CD4-positive, alpha-beta T cell treated with Interleukin-4 for 4 hours (primary cell): ENCODE data around the gene PREP.

Experiments used
- DNase-seq: peaks from one replicate; pipeline ENCODE4 v3.0.0-alpha.2; 2020

The PREP gene

DNA sequence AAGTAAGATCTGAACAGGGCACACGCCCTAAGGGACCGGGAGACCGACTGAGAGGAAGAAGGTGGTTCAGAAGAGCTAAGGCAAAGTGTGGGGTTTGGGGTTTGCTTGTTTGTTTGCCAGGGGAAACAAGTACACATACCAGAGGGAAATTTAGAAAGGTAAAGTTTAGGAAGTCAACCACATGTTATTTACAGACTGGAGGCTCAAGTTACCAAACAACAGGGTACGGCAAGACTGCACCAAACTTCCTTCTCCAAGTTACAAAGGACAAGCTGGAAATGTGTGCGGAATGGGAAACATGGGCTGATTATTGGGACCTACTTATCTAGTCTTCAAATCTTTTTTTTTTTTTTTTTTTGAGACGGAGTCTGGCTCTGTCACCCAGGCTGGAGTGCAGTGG lies 11.2 kb downstream of the PREP start:
- no peak for DNase-seq

DNA sequence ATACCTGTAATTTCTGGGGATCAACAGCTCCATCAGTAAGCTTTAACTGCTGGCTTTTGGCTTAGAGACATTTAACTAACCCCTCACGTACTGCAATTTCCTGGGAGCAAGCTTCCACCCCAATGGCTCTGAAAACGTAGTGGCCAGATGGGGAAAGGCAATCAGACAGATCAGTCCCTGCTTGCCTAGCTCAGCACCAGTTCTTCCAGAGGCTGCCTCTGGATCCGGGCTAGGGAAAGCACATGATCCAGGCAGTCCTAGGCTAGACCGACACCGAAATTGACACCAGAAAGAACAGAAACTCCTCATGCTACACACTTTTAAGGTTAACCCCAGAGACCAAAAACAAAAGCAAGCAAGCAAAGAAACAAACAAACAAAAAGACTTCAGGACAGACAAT lies 13.3 kb downstream of the PREP start:
- DNase-seq = no peak

DNA sequence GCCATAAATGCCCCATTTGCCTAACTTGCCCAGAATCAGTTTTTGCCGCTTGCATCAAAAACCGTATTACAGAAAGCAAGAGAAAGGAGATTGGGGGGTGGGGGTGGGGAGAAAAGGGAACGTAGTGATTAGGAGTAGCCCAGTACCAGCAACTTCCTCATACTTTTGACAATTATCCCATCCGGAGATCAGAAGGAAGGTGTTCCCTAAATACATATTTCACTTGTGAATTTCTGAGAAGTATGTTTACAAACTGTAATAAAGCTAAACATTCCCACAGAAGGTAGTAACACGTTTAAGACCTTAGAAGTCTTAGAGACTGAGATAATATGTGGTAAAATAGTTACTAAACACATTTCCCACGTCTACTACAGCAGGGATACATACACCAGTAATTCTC lies 14.5 kb downstream of the PREP start:
- DNase-seq = no peak

DNA sequence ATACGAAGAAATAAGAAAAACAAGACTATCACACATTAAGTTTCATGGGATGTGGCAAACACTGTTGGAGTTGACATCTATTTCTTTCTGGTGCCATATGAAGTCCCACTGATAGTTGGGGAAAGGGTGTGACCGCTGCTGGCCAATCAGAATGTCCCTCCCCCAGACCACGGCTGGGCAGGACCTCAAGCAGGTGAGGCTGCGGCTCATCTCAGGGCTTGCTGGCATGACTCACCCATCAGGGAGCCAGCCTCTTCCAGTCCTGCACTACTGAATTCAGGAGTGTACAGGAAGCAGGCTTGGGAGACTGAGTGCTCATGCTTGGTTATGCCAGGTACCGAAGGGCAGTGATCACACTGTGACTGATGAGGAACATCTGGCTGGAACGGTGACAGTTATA lies 18.9 kb downstream of the PREP start:
- DNase-seq = no peak

DNA sequence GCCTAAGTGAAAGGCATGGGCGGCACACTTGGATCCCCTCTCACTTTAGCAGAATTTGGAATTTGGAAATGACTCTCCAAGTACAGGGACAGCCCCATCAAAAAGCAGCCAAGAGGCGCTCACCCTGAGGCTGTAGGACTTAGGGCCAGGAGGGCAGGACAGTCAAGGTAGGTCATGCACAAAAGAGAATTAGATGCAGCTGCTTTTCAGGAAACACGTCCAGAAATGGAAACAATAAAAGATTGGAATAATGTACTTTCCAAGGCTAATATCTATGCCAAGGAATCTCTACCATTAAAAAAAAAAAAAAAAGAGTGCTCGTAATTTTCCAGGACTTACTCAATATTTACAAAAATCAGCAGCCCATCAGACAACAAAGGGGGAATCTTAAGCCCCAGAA lies 19.9 kb downstream of the PREP start:
- no peak for DNase-seq

DNA sequence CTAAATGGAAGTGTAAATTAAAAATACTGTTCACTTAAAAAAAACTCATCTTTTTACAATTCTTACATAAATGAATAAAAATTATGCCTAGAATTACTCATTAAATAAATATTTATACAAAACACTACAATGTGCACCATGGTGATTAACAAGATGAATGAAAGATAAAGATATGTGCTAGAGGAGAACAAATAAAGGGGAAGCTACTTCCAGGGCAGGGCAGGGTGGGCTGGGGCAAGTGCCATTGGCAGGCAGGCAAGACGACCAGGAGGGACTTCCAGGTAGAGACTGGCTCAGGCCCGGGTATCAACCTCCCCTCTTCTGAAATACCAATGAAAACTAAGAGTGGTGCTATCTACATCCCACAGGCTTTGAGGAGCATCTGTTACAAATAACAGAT lies 20.4 kb downstream of the PREP start:
- no peak for DNase-seq

DNA sequence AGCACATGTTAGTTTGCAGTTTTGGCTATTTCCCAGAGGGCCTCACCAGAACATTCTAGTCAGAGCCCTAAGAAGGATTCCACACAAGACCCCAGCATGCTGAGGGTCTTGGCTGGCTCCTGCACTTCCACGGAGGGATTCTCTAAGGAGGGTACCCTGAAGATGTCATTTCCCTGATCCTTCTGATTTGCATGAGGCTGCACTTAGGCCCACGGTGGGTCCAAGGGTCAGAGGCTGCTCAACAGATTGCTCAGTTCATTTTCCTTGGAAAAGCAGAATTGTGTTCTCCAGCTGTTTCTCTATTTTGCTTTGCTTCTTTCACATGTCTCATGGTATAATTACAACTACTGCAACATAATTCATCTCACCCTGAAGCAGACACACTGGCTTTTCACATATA lies 22.2 kb downstream of the PREP start:
- no peak for DNase-seq

DNA sequence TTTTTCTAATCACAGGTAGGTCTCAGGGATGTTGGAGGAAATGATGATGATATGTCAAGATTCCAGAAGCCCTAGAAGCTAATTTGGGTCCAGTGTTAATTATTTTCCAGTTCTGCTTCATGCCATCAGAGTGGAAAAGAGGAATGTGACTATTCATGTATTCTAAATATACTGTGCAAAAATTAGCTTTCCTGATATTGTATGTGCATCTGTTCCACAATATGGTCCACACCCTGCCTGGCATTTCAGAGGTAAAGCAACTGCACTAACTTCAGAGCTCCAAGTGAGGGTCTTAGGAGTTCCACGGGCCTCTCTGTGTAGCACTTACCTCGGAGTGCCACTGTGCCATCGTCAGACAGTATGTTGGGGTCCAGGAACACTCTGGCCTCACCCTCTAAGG lies 27.1 kb downstream of the PREP start:
- no peak for DNase-seq

DNA sequence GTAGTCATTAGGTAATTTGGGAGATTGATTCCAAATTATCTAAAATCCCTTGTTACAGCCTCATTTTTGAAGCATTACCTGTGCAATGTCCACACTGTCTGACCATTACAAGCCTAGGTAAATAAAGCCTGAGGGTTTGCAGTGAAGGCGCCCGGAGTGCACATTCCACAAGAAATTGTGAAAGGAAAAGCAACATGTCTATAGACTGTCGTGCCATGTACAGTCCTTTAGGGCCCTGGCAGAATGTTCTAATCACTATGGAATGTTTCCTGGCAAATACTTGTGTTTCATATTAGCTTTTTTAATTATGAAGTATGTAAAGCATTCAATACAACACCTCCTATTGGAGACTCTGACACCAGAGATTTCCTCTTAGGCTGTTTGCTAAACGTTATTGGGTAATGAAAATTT lies 28.9 kb downstream of the PREP start:
- no peak for DNase-seq

DNA sequence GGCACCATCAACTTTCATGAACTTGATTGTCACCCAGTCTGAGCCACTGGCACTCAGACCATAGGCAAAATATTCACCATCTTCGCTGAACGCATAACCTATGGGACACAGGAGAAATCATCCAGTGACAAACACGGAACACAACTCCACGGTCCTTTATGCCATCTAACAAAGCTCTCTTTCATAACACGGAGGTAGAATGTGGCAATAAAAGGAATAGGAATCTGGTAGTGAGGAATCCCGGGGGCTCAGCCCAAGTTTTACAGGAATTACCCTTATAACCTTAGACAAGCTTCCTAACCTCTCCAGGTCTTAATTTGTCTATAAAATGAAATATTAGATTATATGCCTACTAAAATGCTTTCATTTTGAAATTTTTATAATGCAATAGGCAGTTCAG lies 29.4 kb downstream of the PREP start:
- DNase-seq = no peak

DNA sequence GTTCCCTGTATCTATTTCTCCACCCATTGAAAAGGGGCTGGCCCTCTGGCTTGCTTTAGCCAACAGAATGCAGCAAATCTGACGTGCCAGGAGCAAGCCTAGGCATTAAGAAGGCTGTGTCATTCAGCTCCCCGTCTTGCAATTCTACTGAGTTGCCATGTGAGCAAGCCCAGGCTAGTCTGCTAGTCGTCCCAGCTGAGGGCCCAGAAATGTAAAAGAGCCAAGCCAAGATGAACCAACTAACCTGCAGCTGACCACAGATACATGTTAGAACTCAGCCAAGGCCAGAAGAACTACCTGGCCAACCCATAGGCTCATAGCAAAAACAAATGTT lies 30.1 kb downstream of the PREP start:
- DNase-seq = no peak

DNA sequence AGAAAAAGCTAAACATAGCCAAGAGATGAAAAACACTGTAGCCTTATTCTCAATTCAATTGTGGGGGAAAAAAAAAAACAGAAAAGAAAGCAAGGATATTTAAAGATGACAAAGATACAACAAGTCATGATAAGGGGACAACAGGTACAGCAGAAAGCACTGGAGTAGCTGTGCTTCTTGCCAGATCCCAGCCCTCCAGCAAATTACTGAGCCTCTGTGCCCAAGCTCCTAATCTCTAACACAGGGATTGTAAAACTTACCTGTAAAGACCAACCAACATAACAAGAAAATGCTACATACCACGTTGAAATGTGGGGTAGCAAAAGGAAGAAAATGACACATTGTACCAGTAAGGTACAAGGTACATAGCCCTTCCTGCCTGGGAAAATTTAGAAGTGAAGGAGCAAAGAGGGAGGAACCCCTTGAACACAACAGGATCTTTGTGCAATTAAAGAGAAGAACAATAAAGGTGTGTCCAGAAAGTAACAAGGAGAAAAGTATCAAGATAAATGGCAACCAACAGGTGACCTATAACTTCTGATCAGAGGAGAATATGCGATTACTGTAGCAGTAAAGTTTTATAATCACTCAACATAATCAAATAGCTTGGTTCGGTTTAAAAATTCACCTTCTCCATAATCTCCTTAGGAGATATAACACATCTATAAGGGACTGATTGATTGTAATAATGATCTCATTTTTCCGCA lies 30.6 kb downstream of the PREP start:
- no peak for DNase-seq

DNA sequence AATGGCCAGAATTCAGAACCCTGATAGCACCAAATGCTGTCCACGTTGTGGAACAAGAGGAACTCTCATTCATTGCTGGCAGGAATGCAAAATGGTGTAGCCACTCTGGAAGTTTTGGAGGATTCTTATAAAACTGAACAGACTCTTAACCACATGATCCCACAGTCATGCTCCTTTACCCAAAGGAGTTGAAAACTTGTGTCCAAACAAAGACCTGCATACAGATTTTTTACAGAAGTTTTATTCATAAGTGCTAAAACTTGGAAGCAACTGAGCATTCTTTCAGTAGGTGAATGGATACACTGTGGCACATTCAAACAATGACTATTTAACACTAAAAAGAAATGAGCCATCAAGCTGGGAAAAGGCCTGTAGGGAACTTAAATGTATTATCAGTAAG lies 32.5 kb downstream of the PREP start:
- no peak for DNase-seq

DNA sequence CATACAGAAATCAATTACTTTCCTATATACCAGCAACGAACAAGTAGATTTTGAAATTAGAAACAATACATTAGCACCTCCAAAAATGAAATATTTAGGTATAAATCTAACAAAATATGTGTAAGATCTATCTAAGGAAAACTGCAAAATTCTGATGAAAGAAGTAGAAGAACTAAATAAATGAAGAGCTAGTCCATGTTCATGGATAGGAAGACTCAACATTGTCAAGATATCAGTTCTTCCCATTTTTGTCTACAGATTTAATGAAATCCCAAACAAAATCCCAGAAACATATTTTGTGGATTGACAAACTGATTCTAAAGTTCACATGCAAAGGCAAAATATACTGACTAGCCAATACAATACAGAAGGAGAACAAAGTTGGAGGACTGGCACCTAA lies 33.7 kb downstream of the PREP start:
- no peak for DNase-seq

DNA sequence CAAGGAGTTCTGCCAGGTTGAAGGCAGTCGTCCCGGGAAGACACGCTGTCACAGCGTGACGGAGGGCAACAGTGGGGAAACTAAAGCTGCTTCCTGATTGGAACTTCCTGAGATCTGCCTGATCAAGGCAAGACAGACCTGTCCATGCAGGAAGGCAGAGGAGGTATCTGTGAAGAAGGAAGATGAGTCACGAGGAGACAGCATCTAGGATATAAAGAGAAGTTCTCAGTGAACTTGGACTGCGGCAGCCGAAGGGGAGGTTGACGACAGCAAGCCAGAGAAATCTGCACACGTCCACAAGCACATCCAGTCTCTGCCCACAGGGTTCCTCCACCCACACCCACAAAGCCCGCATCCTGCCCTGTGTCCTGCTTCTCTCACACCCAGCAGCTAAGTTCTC lies 38.6 kb downstream of the PREP start:
- DNase-seq = no peak

DNA sequence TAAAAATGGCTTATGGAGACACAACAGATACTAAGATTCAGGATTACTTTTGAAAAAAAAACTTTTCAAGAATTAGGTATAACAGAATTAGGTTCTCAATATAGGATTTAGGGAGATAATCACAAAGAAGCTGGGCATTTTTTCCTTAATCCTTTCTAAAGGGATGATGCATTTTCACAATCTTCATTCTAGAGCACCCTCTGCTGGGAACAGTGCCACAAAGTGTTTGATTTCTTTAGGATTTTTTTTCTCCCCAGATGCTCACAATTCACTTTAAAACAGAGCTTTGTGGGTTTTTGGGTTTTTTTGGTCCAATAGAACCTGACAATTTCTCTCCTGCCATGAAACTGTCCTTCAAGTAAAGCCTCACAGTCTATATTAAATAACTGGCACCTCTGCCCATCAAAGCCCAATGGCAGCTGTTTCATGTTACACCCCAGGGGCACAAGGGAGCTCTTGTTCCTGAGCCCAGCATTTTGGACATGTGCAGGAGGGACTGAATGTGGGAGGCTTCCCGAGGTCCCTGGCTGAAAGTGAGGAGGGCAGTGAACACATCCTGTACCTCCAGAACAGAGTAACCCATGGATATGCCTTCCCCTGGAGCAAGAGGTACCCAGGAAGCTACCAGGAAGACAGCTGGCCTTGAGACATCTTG lies 39.7 kb downstream of the PREP start:
- no peak for DNase-seq

DNA sequence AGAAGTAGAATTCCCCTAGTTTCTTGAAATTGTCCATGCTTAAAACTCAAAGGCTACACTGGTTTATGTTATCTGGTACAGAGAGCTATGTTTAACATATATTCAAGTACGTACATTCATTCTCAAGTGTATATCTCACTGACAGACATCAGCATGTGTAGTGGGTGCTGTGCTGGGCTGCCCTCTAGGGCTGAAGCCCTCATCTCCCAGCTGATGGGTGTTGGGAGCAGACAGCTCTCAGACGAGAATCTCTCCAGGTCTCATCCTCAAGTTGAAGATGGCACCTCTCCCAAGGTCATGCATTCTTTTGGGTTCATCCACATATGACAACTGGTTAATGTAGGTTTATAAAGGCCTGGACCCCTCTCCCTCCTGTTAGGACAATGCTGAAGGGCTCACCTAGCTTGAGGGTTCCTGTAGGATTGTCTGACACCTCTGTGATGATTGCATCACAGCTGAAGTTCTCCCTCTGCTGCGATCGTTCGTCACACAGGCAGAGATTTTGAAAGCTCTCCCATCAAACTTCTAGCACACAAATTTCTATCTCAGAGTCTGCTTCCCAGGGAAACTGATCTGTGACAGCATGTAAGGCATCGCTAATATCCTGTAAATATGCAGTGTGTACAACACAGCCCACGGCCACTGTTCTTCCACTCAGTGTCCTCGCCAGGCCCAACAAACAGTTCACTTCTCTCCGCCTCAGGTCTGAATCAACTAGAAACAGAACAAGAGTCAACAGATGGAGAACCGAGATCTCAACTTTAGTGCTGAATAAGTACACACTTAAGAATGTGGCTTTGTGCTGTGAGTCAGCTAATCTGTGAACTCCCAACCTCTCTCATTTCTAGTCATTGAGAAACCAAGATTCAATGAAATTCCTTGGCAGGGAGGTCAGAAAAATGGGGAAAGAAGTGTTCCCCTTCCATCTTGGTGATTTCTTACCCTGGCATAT lies 43.2 kb downstream of the PREP start:
- no peak for DNase-seq

DNA sequence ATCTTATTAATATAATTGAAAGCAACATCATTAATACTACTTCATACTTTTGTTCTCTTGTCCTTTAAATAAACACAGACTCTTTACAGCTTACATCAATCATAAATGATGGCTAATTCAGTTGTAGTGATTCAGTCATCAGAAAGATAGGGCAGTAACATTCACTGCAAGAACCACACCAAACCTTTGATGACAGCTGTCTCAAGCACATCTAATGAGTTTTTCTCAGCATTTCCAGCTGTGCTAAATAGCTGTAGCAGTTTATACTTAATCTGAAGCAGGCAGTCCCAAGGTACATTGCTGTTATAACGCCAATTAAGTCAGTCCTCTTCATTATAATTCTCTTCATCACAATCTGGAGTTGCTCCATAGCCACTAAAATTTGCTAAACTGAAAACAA lies 45.7 kb downstream of the PREP start:
- DNase-seq = no peak

DNA sequence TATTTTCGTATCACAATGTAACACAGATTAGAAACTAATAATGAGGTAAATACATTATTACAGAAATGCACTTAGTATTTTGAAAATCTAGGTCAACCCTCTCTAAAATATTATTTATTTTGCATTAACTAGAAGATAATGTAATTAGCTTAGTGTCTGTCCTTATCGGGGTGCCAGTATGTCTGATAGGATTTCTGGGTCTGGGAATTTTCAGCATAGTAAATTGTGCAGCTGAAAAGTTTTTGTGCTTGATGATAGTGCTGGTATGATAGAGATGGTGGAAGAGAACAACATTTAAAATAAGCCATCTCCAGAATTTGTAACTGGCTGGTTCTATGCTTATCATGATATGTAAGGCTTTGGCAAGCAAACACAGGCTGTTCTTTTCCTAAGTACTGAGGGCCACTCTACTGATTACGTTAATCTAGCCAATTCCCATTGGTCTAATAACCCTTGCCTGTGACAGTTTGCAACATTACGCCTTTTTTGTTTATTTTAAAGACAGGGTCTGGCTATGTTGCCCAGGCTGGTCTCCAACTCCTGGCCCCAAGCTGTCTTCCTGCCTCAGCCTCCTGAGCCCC lies 50.8 kb downstream of the PREP start:
- no peak for DNase-seq

DNA sequence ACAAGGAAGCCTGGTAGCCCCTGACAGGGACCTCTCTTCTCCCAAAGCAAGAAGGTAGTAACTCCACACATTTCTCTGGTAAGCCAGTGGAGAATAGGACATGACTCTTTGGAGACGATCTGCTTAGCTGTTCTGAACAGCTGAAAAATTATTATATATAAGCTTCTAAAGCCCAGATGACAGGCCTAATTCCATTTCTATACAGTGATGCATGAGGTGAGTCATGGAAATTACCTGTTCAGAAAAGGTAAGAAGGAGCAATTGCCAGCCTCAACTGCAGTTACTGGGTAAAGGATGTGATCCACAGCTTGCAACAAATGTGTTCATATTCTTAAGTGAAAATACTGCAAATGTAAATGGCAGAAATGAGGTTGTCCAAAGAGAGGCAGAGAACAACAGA lies 54.0 kb downstream of the PREP start:
- DNase-seq = no peak

DNA sequence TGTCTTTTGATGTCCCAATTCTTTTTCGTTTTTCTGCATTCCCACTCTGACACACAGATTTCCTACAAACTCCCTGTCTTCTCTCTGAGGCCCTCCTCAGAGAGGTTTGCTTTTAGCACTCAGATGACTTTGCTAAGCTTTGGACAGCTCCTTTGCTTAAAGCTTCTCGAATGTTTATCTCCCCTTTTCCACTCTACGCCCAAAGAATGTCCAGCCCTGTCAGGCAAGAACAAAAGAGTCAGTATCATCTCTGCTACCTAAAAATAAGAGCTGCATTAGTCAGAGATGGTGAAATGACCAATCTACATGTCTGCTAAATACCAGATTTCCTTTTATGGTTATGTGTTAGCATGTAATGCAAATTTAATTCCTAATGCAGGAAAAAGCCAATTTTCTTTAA lies 56.8 kb downstream of the PREP start:
- no peak for DNase-seq

DNA sequence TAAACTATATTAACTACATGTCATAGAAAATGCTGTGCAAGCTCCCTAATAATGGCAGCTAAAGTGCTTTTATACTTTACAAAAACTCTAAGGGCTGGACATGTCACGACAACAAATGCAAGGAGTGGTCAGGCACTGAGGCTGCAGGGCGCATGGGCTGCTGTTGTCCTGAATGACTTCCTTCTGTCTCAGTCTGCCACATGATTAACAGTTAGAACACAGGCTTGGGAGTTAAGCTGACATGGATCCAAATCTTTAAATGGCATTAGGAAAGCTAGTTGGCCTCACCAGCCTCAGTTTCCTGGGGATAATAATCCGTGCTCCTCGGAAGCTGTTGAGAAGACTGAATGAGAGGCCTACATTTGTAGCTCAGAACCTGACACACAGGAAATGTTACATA lies 57.4 kb downstream of the PREP start:
- DNase-seq = no peak

DNA sequence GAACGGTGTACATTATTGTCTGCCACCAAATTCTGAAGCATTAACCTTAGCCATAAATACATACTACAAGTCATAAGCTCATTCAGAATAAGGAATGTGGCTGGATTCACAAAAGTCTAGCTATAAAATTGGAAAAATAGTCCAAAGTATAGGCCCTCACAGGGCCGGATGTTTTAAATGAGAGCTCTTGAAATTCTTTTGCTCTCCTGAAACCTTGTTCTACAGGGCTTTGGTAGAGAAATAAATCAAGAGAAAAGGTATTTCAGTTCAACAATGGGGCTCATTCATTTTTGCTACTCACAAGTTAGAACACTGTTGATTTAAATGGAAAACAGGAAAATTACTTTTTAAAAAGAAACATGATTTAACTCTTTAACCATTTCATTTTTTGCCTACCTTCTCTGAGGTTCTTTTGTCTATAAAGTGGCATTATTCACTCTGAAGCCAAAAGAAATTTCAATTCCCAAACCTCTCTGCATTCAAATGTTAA lies 58.0 kb downstream of the PREP start:
- no peak for DNase-seq
